Right renal cortex interstitium (tissue), 3 donors: Measurements from ENCODE around the gene TEPSIN. TPM values are rescaled to one million over a fixed set of nuclear protein-coding genes. Genes with fewer than 3 reads are reported as not detected.

Source experiments
- DNase-seq, 3 donors: peaks; one replicate each; pipeline ENCODE4 v3.0.0-alpha.2; 2013; ENCODE audit warnings: low read depth in 3 of 3, low spot score in 2 of 3
- polyA plus RNA-seq, 3 donors: library from polyadenylated mRNA; unstranded; fragments of 120-200 nt; gene quantifications; one replicate each; pipeline ENCODE4 v1.2.1, GENCODE V29; 2013; ENCODE audit not compliant: insufficient read length in 3 of 3

The TEPSIN gene
- polyA plus RNA-seq, 3 donors, result 10.5 to 12.9 (median 11.8) TPM

DNA sequence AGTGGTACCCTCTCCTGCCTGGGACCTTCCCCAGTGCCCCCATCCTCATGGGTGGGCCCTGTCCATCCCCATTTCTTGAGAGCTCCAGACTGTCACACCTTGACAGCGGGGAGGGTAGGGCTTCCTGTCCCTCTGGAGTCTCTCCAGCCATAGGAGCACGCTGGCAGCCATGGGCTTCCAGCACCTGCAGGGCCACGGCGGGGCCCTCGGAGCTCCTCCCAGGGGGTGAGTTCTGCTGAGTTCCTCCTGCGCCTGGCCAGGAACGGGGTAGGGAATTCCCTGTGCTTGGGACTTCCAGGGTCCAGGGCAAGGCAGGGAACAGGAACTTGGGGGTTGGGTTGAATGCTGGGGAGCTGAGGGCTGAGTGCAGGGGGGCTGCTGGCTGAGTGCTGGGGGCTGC lies 49.8 kb downstream of the TEPSIN start:
- DNase-seq, result no peak

DNA sequence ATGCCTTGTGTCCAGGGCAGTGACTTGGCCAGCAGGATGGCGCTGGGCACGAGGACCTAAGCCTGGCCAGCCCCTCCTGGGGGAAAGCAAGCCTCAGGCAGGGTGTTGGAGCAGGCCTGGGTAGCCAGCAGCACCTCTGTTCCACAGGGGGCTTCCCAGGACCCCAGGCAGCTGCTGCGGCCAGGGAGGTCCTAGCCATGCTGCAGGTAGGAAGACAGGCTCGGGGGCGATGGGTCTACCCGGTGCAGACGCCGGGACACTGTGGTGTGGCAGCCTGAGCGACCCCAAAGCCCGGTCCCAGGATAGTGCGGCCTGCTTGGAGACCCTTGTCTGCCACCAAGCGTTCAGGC lies 50.4 kb downstream of the TEPSIN start:
- no peak for DNase-seq

- DNase-seq, result no peak
Observed at GRCh38 chr17:81187586-81188490, 51.0 kb downstream of the TEPSIN start.

- no peak for DNase-seq
Observed at GRCh38 chr17:81187120-81187519, 51.7 kb downstream of the TEPSIN start.

GRCh38 chr17:81186203-81186602 lies 52.7 kb downstream of the TEPSIN start:
- no peak for DNase-seq

DNA sequence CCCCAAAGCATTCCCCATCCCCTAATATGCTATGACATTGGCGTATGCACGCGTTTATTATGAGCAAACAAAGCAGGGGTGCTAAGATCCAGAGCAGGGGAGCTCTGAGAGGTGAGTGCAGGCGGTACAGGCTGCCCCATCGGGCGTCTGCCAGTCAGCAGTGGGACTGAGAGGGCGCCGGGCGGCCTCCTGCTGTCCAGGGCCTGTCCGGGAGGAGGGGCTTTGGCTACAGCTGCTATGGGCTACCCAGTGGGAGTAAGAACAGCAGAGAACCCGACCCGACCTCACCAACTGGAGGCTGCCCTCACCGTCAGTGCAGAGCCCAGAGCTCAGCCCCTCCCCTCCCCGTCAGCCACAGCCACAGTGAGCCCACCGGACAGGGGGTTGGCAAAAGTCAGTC lies 54.3 kb downstream of the TEPSIN start:
- DNase-seq, result no peak

DNA sequence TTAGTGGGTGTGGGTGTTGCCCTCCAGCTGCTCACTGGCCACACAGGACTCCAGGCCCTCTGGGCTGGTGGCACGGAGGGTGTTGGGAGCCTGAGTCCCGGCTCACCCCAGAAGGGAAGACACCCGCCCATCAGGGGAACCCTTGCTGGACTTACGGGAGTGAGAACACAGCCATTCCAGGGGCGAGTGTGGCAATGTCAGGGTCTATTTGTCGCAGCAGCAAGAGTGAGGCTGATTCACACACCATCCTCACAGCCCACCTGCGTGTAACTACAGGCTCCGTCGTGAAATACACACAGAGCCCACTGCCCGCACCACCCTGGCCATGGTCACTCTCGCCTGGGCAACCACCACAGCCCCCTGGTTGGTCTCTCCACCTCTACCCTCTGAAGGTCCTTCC lies 55.0 kb downstream of the TEPSIN start:
- no peak for DNase-seq

GRCh38 chr17:81183316-81183715 lies 55.5 kb downstream of the TEPSIN start:
- no peak for DNase-seq

GRCh38 chr17:81182596-81182995 lies 56.3 kb downstream of the TEPSIN start:
- DNase-seq, result no peak

DNA sequence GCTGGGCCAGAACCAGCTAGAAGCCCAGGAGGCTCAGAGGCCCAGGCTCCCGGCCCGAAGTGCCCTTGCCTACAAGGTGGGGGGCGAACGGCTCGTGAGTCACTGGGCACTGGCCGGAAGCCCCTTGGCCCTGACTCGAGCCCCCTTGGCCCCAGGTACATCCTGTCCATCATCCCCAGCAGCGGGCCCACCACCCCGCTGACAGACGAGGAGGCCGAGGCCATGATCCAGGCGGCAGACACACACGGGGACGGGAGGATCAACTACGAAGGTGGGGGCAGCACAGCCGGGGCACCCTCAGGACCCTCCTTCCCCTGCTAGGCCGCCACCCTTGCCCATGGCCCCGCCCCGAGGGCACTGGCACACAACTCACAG lies 57.1 kb downstream of the TEPSIN start:
- no peak for DNase-seq

DNA sequence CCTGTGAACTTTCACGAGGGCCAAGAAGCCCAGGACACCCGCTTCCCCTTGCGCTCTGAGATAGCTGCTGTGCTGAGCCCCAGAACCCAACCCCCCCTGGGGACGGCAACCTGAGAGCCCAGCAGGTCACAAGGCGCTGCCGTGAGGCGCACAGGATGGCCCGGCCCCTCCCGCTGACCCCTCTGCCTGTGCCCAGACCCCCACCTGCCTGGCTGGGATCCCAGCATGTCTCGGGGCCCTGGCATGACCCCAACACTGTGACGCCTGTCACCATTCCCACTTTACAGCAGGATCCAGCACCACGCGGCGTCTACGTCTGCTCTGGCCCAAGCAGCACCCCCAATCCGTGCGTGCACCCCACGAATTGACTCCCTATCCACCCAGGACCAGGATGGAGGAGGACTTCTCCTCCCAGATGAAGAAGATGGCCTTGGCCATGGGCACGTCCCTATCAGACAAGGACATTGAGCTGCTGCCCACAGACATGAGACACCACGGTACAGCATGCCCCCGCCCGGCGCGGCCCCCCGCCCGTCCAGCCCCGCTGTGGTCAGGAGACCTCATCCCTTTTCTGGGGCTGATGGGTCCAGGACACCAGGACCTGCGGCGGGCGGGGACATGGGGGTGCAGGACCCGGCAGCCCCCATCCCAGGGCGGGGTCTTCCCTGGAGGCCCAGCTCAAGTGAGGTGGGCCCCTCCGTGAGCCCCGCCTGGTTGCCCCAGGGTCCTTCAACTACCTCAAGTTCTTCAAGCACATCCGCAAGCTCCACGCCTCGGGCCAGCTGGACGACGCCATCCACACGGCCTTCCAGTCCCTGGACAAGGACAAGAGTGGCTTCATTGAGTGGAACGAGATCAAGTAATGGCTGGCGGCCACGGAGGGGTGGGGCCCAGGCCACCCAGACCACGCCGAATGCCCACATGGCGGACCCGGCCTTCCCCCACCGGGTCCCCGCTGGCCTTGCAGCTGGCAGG lies 57.7 kb downstream of the TEPSIN start:
- no peak for DNase-seq

DNA sequence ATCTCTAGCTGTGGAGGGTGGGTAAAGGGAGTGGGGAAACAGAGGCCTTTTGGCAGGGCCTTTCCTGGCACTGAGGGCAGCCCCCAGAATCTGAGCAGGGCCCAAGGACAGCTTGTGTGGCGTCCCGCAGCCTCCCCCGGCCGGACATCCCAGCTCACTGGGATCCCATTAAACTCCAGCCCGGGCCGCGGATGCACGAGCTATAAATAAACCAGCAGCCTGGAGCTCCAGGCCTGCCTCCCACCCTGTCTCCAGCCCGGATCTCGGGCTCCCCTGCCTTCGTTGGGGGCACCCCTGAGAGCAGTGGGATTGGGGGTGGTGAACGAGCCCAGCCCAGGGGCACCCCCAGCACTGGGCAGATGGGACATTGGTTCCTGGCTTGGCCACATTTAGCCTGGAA lies 59.0 kb downstream of the TEPSIN start:
- DNase-seq, result no peak

DNA sequence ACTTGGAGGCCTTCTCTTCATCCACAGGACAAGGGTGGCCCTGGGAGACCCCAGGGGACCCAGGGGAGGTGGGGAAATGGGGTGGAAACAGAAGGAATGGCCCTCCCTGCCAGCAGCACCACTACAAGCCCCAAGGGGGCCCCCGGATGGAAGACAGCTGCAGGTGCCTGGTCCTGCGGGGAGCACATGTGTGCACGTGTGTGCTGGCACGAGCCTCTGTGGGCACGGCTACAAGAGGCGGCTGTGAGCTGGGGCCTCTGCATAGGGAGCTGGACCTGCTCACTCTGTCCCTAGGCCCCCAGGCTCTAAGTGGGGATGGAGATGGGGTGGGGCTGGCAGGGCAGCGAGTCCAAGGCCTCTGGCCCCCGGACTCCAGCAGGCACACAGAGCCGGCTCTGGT lies 59.6 kb downstream of the TEPSIN start:
- no peak for DNase-seq

Other genes with a start within 250 kb of the TEPSIN start
- 10 to 100 TPM; 28.3 to 31.9 (median 30.4) TPM for gene CHMP6, start 247.2 kb downstream of the TEPSIN start, polyA plus RNA-seq
- 10 to 100 TPM; 34.8 to 40.4 (median 36.6) TPM for gene BAIAP2, start 203.9 kb downstream of the TEPSIN start, polyA plus RNA-seq
- under 1 TPM; 0.10 to 0.50 (median 0.10) TPM for gene PVALEF, start 73.5 kb downstream of the TEPSIN start, polyA plus RNA-seq
- gene AATK, start 72.8 kb downstream of the TEPSIN start, polyA plus RNA-seq, result 1 to 10 TPM; 2.9 to 3.9 (median 3.1) TPM
- gene CEP131, start 16.1 kb downstream of the TEPSIN start, polyA plus RNA-seq, result 10 to 100 TPM; 12.2 to 14.2 (median 12.2) TPM
- 10 to 100 TPM; 41.1 to 59.0 (median 53.6) TPM for gene NDUFAF8, start 263 bp upstream of the TEPSIN start, polyA plus RNA-seq
- gene SLC38A10, start 56.3 kb upstream of the TEPSIN start, polyA plus RNA-seq, result 10 to 100 TPM; 45.1 to 55.0 (median 46.6) TPM
- 10 to 100 TPM; 13.4 to 15.8 (median 15.2) TPM for gene BAHCC1, start 156.4 kb upstream of the TEPSIN start, polyA plus RNA-seq